GM18517 (cell line): ENCODE data around the gene PCSK5.
"Not testable (repeated sequence)": the region's sequence is repeated elsewhere in the genome, so short reads cannot be mapped to it uniquely, and the experiment has no call there.

Experiments used
- ATAC-seq: cut with Tn5 transposase; IDR thresholded peaks from one replicate; pipeline ENCODE4 v1.9.1; 2021; ENCODE audit warnings: mild to moderate bottlenecking, moderate library complexity; ENCODE audit not compliant: unreplicated experiment

The PCSK5 gene

GRCh38 chr9:76341616-76342015, 451.1 kb downstream of the PCSK5 start:
- no peak for ATAC-seq

GRCh38 chr9:76342201-76342600, 451.7 kb downstream of the PCSK5 start:
- ATAC-seq: no peak

- no peak for ATAC-seq
These were observed 452.4 kb downstream of the PCSK5 start for GRCh38 chr9:76342858-76343257.

GRCh38 chr9:76349865-76350264, 459.4 kb downstream of the PCSK5 start:
- ATAC-seq: no peak

- ATAC-seq: no peak
These were observed 460.5 kb downstream of the PCSK5 start for GRCh38 chr9:76351006-76351405.

GRCh38 chr9:76352026-76352620, 461.6 kb downstream of the PCSK5 start:
- no peak for ATAC-seq

GRCh38 chr9:76353280-76353679, 462.8 kb downstream of the PCSK5 start:
- ATAC-seq: no peak

GRCh38 chr9:76354221-76354620, 463.7 kb downstream of the PCSK5 start:
- no peak for ATAC-seq

GRCh38 chr9:76355886-76356285, 465.4 kb downstream of the PCSK5 start:
- ATAC-seq: no peak

- ATAC-seq: no peak
These were observed 467.1 kb downstream of the PCSK5 start for GRCh38 chr9:76357555-76357954.

GRCh38 chr9:76358628-76359280, 468.3 kb downstream of the PCSK5 start:
- no peak for ATAC-seq

- ATAC-seq: no peak
These were observed 468.9 kb downstream of the PCSK5 start for GRCh38 chr9:76359365-76359764.

GRCh38 chr9:76359766-76360165, 469.3 kb downstream of the PCSK5 start:
- ATAC-seq: no peak

- ATAC-seq: not testable (repeated sequence)
These were observed 472.0 kb downstream of the PCSK5 start for GRCh38 chr9:76362332-76363031.

- ATAC-seq: no peak
These were observed 472.5 kb downstream of the PCSK5 start for GRCh38 chr9:76363032-76363395.

GRCh38 chr9:76365028-76365427, 474.6 kb downstream of the PCSK5 start:
- ATAC-seq: no peak

GRCh38 chr9:76366275-76366674, 475.8 kb downstream of the PCSK5 start:
- no peak for ATAC-seq

GRCh38 chr9:76369583-76369982, 479.1 kb downstream of the PCSK5 start:
- no peak for ATAC-seq

GRCh38 chr9:76370396-76371023, 480.0 kb downstream of the PCSK5 start:
- no peak for ATAC-seq

GRCh38 chr9:76371901-76372300, 481.4 kb downstream of the PCSK5 start:
- no peak for ATAC-seq

GRCh38 chr9:76372336-76372735, 481.9 kb downstream of the PCSK5 start:
- no peak for ATAC-seq
